ENCODE measurements around the gene SNX24.

DNA sequence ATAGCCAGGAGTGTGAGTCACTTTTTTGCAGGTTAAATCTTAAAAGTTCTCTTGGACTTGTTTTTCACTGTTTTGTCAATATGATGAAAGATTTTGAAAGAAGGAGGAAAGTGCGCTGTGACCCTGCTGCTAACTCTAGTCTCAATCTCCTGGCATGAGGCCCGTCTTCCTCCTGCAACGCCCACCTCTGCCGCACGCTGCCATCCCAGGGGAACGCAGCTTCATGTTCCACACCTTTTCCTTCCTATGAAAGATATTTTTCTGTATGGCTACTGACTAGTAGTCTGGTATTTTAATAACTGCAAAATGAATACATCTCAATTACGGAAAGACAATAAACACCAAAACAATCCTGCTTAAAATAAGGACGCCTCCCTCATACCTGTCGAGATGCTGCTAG lies 182.8 kb downstream of the SNX24 start:
- TF ChIP-seq, protein P1, sequence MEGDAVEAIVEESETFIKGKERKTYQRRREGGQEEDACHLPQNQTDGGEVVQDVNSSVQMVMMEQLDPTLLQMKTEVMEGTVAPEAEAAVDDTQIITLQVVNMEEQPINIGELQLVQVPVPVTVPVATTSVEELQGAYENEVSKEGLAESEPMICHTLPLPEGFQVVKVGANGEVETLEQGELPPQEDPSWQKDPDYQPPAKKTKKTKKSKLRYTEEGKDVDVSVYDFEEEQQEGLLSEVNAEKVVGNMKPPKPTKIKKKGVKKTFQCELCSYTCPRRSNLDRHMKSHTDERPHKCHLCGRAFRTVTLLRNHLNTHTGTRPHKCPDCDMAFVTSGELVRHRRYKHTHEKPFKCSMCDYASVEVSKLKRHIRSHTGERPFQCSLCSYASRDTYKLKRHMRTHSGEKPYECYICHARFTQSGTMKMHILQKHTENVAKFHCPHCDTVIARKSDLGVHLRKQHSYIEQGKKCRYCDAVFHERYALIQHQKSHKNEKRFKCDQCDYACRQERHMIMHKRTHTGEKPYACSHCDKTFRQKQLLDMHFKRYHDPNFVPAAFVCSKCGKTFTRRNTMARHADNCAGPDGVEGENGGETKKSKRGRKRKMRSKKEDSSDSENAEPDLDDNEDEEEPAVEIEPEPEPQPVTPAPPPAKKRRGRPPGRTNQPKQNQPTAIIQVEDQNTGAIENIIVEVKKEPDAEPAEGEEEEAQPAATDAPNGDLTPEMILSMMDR (conservative IDR thresholded peaks at IDR 0.05; ENCODE audit: low read depth, low read length), result no peak
- TF ChIP-seq BHLHE40 (IDR thresholded peaks at IDR 0.05; ENCODE audit: low read depth, low read length) (no peak), RAD21 (IDR thresholded peaks at IDR 0.05; ENCODE audit: low read length) (no peak), CEBPB (IDR thresholded peaks at IDR 0.05; ENCODE audit: low read depth, low read length) (no peak), POLR2A (IDR thresholded peaks at IDR 0.05; ENCODE audit: low read depth, low read length) (no peak), MXI1 (IDR thresholded peaks at IDR 0.05; ENCODE audit: borderline replicate concordance, low read depth, low read length) (no peak), CHD1 (IDR thresholded peaks at IDR 0.05; ENCODE audit: low read depth, low read length) (no peak), SMC3 (IDR thresholded peaks at IDR 0.05; ENCODE audit: low read depth, low read length) (no peak), RFX5 (IDR thresholded peaks at IDR 0.05; ENCODE audit: low read depth, low read length) (no peak), MAZ (IDR thresholded peaks at IDR 0.05; ENCODE audit: borderline replicate concordance, low read depth, low read length) (no peak)
- TF ChIP-seq, protein P2, sequence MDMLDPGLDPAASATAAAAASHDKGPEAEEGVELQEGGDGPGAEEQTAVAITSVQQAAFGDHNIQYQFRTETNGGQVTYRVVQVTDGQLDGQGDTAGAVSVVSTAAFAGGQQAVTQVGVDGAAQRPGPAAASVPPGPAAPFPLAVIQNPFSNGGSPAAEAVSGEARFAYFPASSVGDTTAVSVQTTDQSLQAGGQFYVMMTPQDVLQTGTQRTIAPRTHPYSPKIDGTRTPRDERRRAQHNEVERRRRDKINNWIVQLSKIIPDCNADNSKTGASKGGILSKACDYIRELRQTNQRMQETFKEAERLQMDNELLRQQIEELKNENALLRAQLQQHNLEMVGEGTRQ (IDR thresholded peaks at IDR 0.05; ENCODE audit: low read depth, low read length), result no peak
